T-cell (primary cell): Measurements from ENCODE around the gene CD70. TPM values are rescaled to one million over a fixed set of nuclear protein-coding genes. Genes with fewer than 3 reads are reported as not detected.
"Not testable (repeated sequence)": the region's sequence is repeated elsewhere in the genome, so short reads cannot be mapped to it uniquely, and the experiment has no call there.

Experiments
- ATAC-seq, 4 experiments: fragments of 200-7000 bp in 3 of 4; fragments of 150-1000 bp in 1 of 4; cut with Tn5 transposase; replicated peaks in 1 of 4; 1 replicate in 3 of 4; 2 replicates in 1 of 4; pipeline ENCODE4 v1.10.0; 2021; ENCODE audit warnings: moderate library complexity in 3 of 4, mild to moderate bottlenecking in 2 of 4, moderate number of reproducible peaks in 1 of 4
- CTCF ChIA-PET, 2 donors: fragments of 300-600 bp; sonication (Branson Sonifier 250); formaldehyde crosslinking; loops; one replicate each; lab custom pipeline; 2022; ENCODE audit warnings: antibody characterized with exemption in 2 of 2; lab: Charles Lee
- POLR2A ChIA-PET, 2 donors: fragments of 300-600 bp; sonication (Branson Sonifier 250); formaldehyde crosslinking; loops; one replicate each; lab custom pipeline; 2022; ENCODE audit warnings: antibody characterized with exemption in 2 of 2; lab: Charles Lee
- DNase-seq, 35 experiments: peaks; one replicate each; pipeline versions ENCODE4 v3.0.0 to v3.0.0-alpha.2; 2013 to 2023
- H3K27ac ChIP-seq: one replicate; pipeline ENCODE4 v1.5.1; 2013; ENCODE audit warnings: low read length
- H3K27me3 ChIP-seq, 2 experiments: replicated peaks in 1 of 2; 1 replicate in 1 of 2; 2 replicates in 1 of 2; pipeline versions ENCODE4 v1.6.1 to v1.7.0; 2013; ENCODE audit warnings: low read length in 1 of 2, mixed read lengths in 1 of 2; ENCODE audit not compliant: control insufficient read depth in 2 of 2, insufficient read depth in 2 of 2; ENCODE audit errors: extremely low read depth in 1 of 2
- H3K36me3 ChIP-seq, 2 donors: 1 replicate in 1 of 2; 2 replicates in 1 of 2; pipeline versions ENCODE4 v1.6.1 to v1.7.0; 2013; ENCODE audit warnings: low read length in 1 of 2; ENCODE audit not compliant: control insufficient read depth in 2 of 2, insufficient read depth in 1 of 2; ENCODE audit errors: extremely low read depth in 1 of 2
- H3K4me1 ChIP-seq, 2 experiments: 1 replicate in 1 of 2; 2 replicates in 1 of 2; pipeline versions ENCODE4 v1.6.1 to v1.7.0; 2013; ENCODE audit warnings: low read length in 2 of 2, mixed read lengths in 1 of 2; ENCODE audit not compliant: insufficient read depth in 2 of 2, control insufficient read depth in 1 of 2; ENCODE audit errors: extremely low read depth in 1 of 2
- H3K4me3 ChIP-seq, 2 donors: 1 replicate in 1 of 2; 2 replicates in 1 of 2; pipeline versions ENCODE4 v1.5.1 to v1.7.0; 2013; ENCODE audit warnings: mild to moderate bottlenecking in 2 of 2, low read length in 1 of 2, moderate library complexity in 1 of 2; ENCODE audit not compliant: control insufficient read depth in 1 of 2; ENCODE audit errors: extremely low read depth in 1 of 2
- H3K9me3 ChIP-seq: 2 replicates; pipeline ENCODE4 v1.7.0; 2013
- H3K27ac Mint-ChIP-seq, 2 donors: one replicate each; pipeline ENCODE4 v1.8.0; 2020 to 2021; ENCODE audit warnings: mild to moderate bottlenecking in 2 of 2, mixed read lengths in 2 of 2
- H3K27me3 Mint-ChIP-seq, 2 donors: one replicate each; pipeline ENCODE4 v1.8.0; 2021 to 2022; ENCODE audit warnings: mixed read lengths in 2 of 2
- H3K36me3 Mint-ChIP-seq: one replicate; pipeline ENCODE4 v1.8.0; 2021; ENCODE audit warnings: mixed read lengths
- H3K4me1 Mint-ChIP-seq, 3 donors: one replicate each; pipeline ENCODE4 v1.8.0; 2020 to 2022; ENCODE audit warnings: mixed read lengths in 3 of 3, mild to moderate bottlenecking in 1 of 3
- H3K4me3 Mint-ChIP-seq, 3 donors: one replicate each; pipeline ENCODE4 v1.8.0; 2020 to 2022; ENCODE audit warnings: mild to moderate bottlenecking in 3 of 3, mixed read lengths in 3 of 3, moderate library complexity in 3 of 3
- H3K9me3 Mint-ChIP-seq, 3 donors: one replicate each; pipeline ENCODE4 v1.8.0; 2020 to 2022; ENCODE audit warnings: mixed read lengths in 3 of 3
- WGBS: methylation state at CpG from one replicate; pipeline ENCODE4 v1.1.5; 2013; ENCODE audit warnings: missing lambda C conversion rate; ENCODE audit not compliant: insufficient coverage; 5-methylcytosine and 5-hydroxymethylcytosine counted together
- total RNA-seq, 35 experiments: library from RNA in 6 of 35; stranded (reverse) in 6 of 35; fragments of 120-200 nt in 1 of 35; gene quantifications; one replicate each; pipeline versions ENCODE4 v1.2.1 to v1.2.4 and lab custom pipeline; 2013 to 2026

Gene CD70
- total RNA-seq, 5 donors from 2014 or later (not counting 1 experiment from before 2014, with no cell fraction given), result 1.9 to 4.3 (median 2.0) TPM

DNA sequence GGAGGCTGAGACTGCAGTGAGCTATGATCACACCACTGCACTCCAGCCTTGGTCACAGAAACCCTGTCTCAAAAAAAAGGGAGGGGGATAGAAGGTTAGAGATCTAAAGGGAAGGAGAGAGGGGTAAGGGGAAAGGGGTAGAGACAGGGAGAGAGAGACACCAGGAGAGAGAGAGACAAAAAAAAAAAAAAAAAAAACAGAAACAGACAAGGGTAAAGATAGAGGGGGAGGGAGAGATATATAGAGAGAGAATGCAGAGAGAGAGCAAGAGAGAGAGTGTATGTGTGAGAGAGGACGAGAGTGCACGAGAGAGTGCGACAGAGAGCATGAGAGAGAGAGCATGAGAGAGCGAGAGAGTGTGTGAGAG is 4.2 kb downstream of the CD70 start:
- Mint-ChIP-seq H3K9me3 (no peaks in the 10 kb centered on the region), H3K36me3 (no peaks in the 10 kb centered on the region), H3K27ac (peak overlapping the region in 1 of 2 donors; percentile 32), H3K27me3 (peaks cover 45 to 58% of the 10 kb centered on the region in 2 donors), H3K4me1 (peaks cover 47 to 50% (median 48%) of the 10 kb centered on the region in 3 donors), H3K4me3 (peak overlapping the region; percentile 48 to 80 (median 68))
- CTCF ChIA-PET, result interaction anchor here in 1 of 2 donors (0.7 kb wide), 1 partner anchor 11 kb away, joined by 4 read pairs; no protein-coding TSS in a partner anchor
- Histone ChIP-seq H3K27me3 (peaks cover 17 to 80% of the 10 kb centered on the region in 2 experiments), H3K4me3 (no peak overlapping the region), H3K4me1 (peaks cover 9 to 48% of the 10 kb centered on the region in 2 experiments), H3K36me3 (no peaks in the 10 kb centered on the region), H3K27ac (no peak overlapping the region), H3K9me3 (no peaks in the 10 kb centered on the region)
- POLR2A ChIA-PET, result no interaction called here
- no peak for DNase-seq
- WGBS, result 20% methylated on average over 4 of the region's 4 CpGs
- no peak for ATAC-seq

DNA sequence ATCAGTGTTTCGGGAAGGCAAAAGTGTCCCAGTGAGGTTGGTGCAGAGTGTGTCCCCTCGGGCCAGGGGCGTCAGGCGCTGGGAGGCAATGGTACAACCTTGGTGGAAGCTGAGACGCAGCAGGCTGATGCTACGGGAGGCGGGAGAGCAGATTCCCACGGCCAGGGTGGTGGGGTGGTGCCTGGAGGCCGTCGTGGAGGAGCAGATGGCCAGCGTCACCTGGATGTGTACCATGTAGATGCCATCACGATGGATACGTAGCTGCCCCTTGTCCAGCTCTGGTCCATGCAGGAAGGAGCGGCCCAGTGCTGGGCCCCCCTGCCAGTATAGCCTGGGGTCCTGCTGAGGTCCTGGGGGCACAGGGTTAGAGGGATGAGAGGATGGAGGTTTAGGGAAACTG is 4.9 kb downstream of the CD70 start:
- Mint-ChIP-seq H3K4me1 (peaks cover 43 to 46% (median 44%) of the 10 kb centered on the region in 3 donors), H3K27me3 (peaks cover 47 to 53% of the 10 kb centered on the region in 2 donors), H3K4me3 (peak overlapping the region in 2 of 3 donors; percentile 21 to 80), H3K9me3 (no peaks in the 10 kb centered on the region), H3K36me3 (no peaks in the 10 kb centered on the region), H3K27ac (peak overlapping the region in 1 of 2 donors; percentile 52)
- Histone ChIP-seq H3K4me3 (no peak overlapping the region), H3K4me1 (peaks cover 9 to 42% of the 10 kb centered on the region in 2 experiments), H3K9me3 (no peaks in the 10 kb centered on the region), H3K27ac (no peak overlapping the region), H3K36me3 (no peaks in the 10 kb centered on the region), H3K27me3 (peaks cover 14 to 74% of the 10 kb centered on the region in 2 experiments)
- ChIA-PET POLR2A (no interaction called here), CTCF (no interaction called here)
- DNase-seq (no peak), ATAC-seq (no peak)
- 89% methylated on average over 14 of the region's 14 CpGs for WGBS

DNA sequence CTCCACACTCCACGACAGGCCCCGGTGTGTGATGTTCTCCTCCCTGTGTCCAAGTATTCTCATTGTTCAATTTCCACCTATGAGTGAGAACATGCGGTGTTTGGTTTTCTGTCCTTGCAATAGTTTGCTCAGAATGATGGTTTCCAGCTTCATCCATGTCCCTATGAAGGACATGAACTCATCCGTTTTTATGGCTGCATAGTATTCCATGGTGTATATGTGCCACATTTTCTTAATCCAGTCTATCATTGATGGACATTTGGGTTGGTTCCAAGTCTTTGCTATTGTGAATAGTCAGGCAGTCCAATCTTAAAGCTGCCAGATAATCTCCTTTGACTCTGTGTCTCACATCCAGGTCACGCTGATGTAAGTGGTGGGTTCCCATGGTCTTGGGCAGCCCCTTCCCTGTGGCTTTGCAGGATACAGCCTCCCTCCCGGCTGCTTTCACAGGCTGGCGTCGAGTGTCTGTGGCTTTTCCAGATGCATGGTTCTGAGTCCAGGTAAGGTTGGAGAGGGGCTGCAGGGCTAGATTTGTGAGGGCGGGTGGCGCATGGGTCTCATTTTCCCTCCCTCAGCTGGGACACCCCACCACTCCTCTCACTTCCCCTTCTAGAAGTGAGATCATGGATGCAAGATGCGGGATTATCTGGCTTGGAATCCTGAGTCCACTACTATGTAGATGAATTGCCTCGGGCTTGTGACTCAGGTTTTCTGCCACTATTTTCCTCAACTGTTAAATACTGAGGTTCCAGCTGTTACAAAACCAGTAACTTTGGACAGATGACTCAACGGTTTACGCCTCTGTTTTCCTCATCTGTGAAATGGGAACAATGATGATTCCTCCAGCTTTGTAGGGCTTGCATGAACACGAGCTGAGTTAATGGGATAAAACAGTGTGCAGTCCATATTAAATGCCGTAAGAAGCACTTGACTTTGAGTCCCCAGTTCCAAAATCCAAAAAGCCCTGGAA is 8.2 kb downstream of the CD70 start:
- DNase-seq, CTCF ChIA-PET, H3K27ac Mint-ChIP-seq, H3K4me3 Mint-ChIP-seq, POLR2A ChIA-PET, H3K9me3 Mint-ChIP-seq, H3K36me3 ChIP-seq, H3K4me3 ChIP-seq, H3K27ac ChIP-seq, H3K9me3 ChIP-seq, H3K36me3 Mint-ChIP-seq, ATAC-seq: not testable (repeated sequence)
- Histone ChIP-seq H3K27me3 (peaks cover 3 to 41% of the 10 kb centered on the region in 2 experiments), H3K4me1 (peaks cover 3 to 11% of the 10 kb centered on the region in 2 experiments)
- 70% methylated on average over 6 of the region's 16 CpGs for WGBS
- Mint-ChIP-seq H3K27me3 (peaks cover 21 to 22% of the 10 kb centered on the region in 2 donors), H3K4me1 (peaks cover 13 to 17% (median 14%) of the 10 kb centered on the region in 3 donors)

DNA sequence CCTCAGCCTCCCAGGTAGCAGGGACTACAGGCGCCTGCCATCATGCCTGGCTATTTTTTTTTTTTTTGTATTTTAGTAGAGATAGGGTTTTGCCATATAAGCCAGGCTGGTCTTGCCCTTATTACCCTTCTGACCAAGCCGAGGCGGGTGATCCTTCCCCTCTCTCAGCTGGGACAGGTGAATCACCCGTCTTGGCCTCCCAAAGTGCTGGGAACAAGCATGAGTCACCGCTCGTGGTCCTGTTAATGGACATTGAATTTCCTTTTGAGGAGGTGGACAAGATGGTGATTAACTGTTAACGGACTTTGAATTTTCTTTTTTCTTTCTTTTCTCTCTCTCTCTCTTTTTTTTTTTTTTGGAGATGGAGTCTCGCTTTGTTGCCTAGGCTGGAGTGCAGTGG is 10.6 kb downstream of the CD70 start:
- no peak overlapping the region for H3K4me3 ChIP-seq
- peaks cover 1 to 3% of the 10 kb centered on the region in 2 donors for H3K27me3 Mint-ChIP-seq
- H3K27ac Mint-ChIP-seq, result no peak overlapping the region
- CTCF ChIA-PET, result no interaction called here
- no peak overlapping the region for H3K27ac ChIP-seq
- no peak overlapping the region for H3K4me3 Mint-ChIP-seq
- peaks cover 0 to 2% of the 10 kb centered on the region in 2 experiments for H3K4me1 ChIP-seq
- no peaks in the 10 kb centered on the region for H3K9me3 ChIP-seq
- ATAC-seq, result no peak
- no peaks in the 10 kb centered on the region for H3K36me3 ChIP-seq
- POLR2A ChIA-PET, result no interaction called here
- WGBS, result no CpG with 5 or more reads among the region's 8 CpGs
- no peak for DNase-seq
- H3K27me3 ChIP-seq, result peaks cover 0 to 18% of the 10 kb centered on the region in 2 experiments
- H3K9me3 Mint-ChIP-seq, result no peaks in the 10 kb centered on the region
- H3K36me3 Mint-ChIP-seq, result no peaks in the 10 kb centered on the region
- peaks cover 0 to 4% (median 2%) of the 10 kb centered on the region in 3 donors for H3K4me1 Mint-ChIP-seq

DNA sequence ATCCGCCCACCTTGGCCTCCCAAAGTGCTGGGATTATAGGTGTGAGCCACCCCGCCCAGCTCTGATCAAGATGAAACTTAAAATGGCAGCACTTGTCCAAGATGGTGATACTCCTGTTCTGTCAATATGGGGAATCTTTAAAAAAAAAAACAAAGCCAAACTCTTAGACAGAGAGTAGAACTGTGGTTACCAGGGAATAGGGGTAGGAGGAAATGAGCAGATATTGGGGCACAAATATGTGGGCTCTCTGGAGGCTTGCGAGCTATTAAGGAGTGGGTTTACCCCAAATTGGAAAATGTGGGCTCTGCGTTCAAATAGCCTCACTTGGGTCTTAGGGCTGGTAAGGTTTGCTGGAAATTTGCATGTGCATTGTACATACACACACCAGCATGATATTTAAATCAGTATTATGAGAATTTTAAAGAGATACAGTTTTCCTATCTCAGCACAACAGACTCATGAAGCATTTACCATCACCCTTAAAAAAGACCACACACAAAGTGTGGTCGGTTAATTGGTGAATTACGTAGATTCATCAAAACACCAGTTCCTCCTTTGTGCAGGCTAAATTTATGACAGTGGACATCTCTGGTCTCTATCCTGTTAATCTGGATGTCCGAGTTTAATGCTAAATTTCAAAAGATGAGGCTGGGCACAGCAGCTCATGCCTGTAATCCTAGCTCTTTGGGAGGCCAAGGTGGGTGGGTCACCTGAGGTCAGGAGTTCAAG is 11.3 kb downstream of the CD70 start:
- H3K9me3 Mint-ChIP-seq, result no peaks in the 10 kb centered on the region
- ChIA-PET CTCF (interaction anchor here in 1 of 2 donors (0.6 kb wide), 1 partner anchor 60 kb away, joined by 3 read pairs; no protein-coding TSS in a partner anchor), POLR2A (interaction anchor here in 1 of 2 donors (0.7 kb wide), 1 partner anchor 396 kb away, joined by 6 read pairs; no protein-coding TSS in a partner anchor)
- 67% methylated on average over 1 of the region's 7 CpGs for WGBS
- peaks cover 0 to 4% (median 2%) of the 10 kb centered on the region in 3 donors for H3K4me1 Mint-ChIP-seq
- no peak overlapping the region for H3K27ac ChIP-seq
- peaks cover 0 to 3% of the 10 kb centered on the region in 2 donors for H3K27me3 Mint-ChIP-seq
- H3K4me1 ChIP-seq, result peaks cover 0 to 2% of the 10 kb centered on the region in 2 experiments
- H3K36me3 ChIP-seq, result no peaks in the 10 kb centered on the region
- H3K36me3 Mint-ChIP-seq, result no peaks in the 10 kb centered on the region
- no peak for ATAC-seq
- no peak overlapping the region for H3K4me3 ChIP-seq
- peaks cover 0 to 11% of the 10 kb centered on the region in 2 experiments for H3K27me3 ChIP-seq
- no peak overlapping the region for H3K27ac Mint-ChIP-seq
- H3K4me3 Mint-ChIP-seq, result no peak overlapping the region
- DNase-seq, result no peak
- no peaks in the 10 kb centered on the region for H3K9me3 ChIP-seq
